ENCODE results near the gene SULF2. TPM values are rescaled to one million over a fixed set of nuclear protein-coding genes. Genes with fewer than 3 reads are reported as not detected.

Gene SULF2
- total RNA-seq, 1 donor from 2014 or later, result 24.0 TPM

GRCh38 chr20:47818016-47818415 is 32.7 kb upstream of the SULF2 start:
- Mint-ChIP-seq H3K36me3 (no peaks in the 10 kb centered on the region), H3K9me3 (peaks cover 10% of the 10 kb centered on the region), H3K27me3 (ENCODE audit: insufficient read depth, low read depth) (peaks cover 18% of the 10 kb centered on the region), H3K27ac (no peak overlapping the region), H3K4me1 (peaks cover 16% of the 10 kb centered on the region), H3K4me3 (no peak overlapping the region)
- no peaks in the 10 kb centered on the region for H3F3A ChIP-seq (ENCODE audit: low read depth)
- no peak for DNase-seq (ENCODE audit: low spot score)
- H3K36me3 ChIP-seq, result no peaks in the 10 kb centered on the region
- no peak overlapping the region for H3K9ac ChIP-seq
- no peaks in the 10 kb centered on the region for H3K79me2 ChIP-seq (ENCODE audit: low read depth)
- no peaks in the 10 kb centered on the region for H3K27me3 ChIP-seq
- TF ChIP-seq EZH2phosphoT487 (IDR thresholded peaks at IDR 0.05) (no peak), CTCF (IDR thresholded peaks at IDR 0.05) (no peak), EZH2 (IDR thresholded peaks at IDR 0.05) (no peak)
- H2AFZ ChIP-seq (replicated peaks), result no peak overlapping the region
- no peaks in the 10 kb centered on the region for H3K9me3 ChIP-seq (ENCODE audit: low read depth)
- H3K4me1 ChIP-seq, result peaks cover 10% of the 10 kb centered on the region
- no peak overlapping the region for H3K27ac ChIP-seq
- H4K20me1 ChIP-seq (ENCODE audit: low read depth), result no peaks in the 10 kb centered on the region
- no peak overlapping the region for H3K4me2 ChIP-seq
- no peak overlapping the region for H3K4me3 ChIP-seq

DNA sequence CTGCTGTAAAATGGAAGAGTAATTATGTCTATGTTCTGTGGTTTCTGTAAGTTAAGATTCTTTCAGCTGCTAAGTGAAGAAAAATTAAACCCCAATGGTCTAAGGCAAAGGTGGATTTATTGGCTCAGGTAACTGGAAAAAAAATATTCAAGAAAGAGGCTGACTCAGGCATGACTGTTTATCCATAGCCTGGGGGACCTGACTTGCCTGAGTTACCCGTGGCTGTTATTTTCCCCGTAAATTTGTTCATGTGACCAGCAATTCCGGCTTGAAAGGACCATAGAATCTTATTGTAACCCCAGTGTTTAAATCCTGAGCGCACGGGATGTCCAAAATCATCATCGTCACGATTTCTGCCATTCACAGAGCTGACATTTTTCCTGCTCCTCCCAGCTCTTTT is 32.3 kb upstream of the SULF2 start:
- Histone ChIP-seq H3K4me1 (peaks cover 10% of the 10 kb centered on the region), H3K36me3 (no peaks in the 10 kb centered on the region), H3K27me3 (no peaks in the 10 kb centered on the region), H4K20me1 (ENCODE audit: low read depth) (no peaks in the 10 kb centered on the region), H3K27ac (no peak overlapping the region), H3K79me2 (ENCODE audit: low read depth) (no peaks in the 10 kb centered on the region), H3K9me3 (ENCODE audit: low read depth) (no peaks in the 10 kb centered on the region), H3K4me2 (no peak overlapping the region), H3F3A (ENCODE audit: low read depth) (no peaks in the 10 kb centered on the region), H3K9ac (no peak overlapping the region), H2AFZ (replicated peaks) (no peak overlapping the region), H3K4me3 (no peak overlapping the region)
- Mint-ChIP-seq H3K4me3 (no peak overlapping the region), H3K9me3 (peaks cover 13% of the 10 kb centered on the region), H3K36me3 (no peaks in the 10 kb centered on the region), H3K27ac (no peak overlapping the region), H3K4me1 (peaks cover 16% of the 10 kb centered on the region), H3K27me3 (ENCODE audit: insufficient read depth, low read depth) (peaks cover 18% of the 10 kb centered on the region)
- no peak for DNase-seq (ENCODE audit: low spot score)
- TF ChIP-seq EZH2phosphoT487 (IDR thresholded peaks at IDR 0.05), result no peak
- TF ChIP-seq CTCF (IDR thresholded peaks at IDR 0.05), result no peak
- TF ChIP-seq EZH2 (IDR thresholded peaks at IDR 0.05), result no peak

- TF ChIP-seq CTCF (IDR thresholded peaks at IDR 0.05) (no peak), EZH2 (IDR thresholded peaks at IDR 0.05) (no peak), EZH2phosphoT487 (IDR thresholded peaks at IDR 0.05) (no peak)
- Mint-ChIP-seq H3K36me3 (no peaks in the 10 kb centered on the region), H3K4me3 (no peak overlapping the region), H3K27ac (no peak overlapping the region), H3K27me3 (ENCODE audit: insufficient read depth, low read depth) (peaks cover 18% of the 10 kb centered on the region), H3K4me1 (peaks cover 16% of the 10 kb centered on the region), H3K9me3 (peaks cover 13% of the 10 kb centered on the region)
- H3K36me3 ChIP-seq, result no peaks in the 10 kb centered on the region
- no peaks in the 10 kb centered on the region for H3F3A ChIP-seq (ENCODE audit: low read depth)
- no peak overlapping the region for H2AFZ ChIP-seq (replicated peaks)
- no peaks in the 10 kb centered on the region for H4K20me1 ChIP-seq (ENCODE audit: low read depth)
- no peak overlapping the region for H3K9ac ChIP-seq
- H3K4me2 ChIP-seq, result no peak overlapping the region
- no peak overlapping the region for H3K4me3 ChIP-seq
- H3K27me3 ChIP-seq, result no peaks in the 10 kb centered on the region
- H3K79me2 ChIP-seq (ENCODE audit: low read depth), result no peaks in the 10 kb centered on the region
- peaks cover 10% of the 10 kb centered on the region for H3K4me1 ChIP-seq
- no peaks in the 10 kb centered on the region for H3K9me3 ChIP-seq (ENCODE audit: low read depth)
- H3K27ac ChIP-seq, result no peak overlapping the region
- DNase-seq (ENCODE audit: low spot score), result no peak
Measured at GRCh38 chr20:47816487-47817451, 31.5 kb upstream of the SULF2 start.
